C4-2B (cell line): ENCODE results near the gene OAS1.

Experiments
- H3K27ac ChIP-seq: fragments of 450-650 bp; 2 replicates; pipeline ENCODE4 v1.5.1; 2017
- CTCF ChIP-seq: fragments of 450-650 bp; conservative IDR thresholded peaks from 2 replicates; pipeline ENCODE4 v1.5.1; 2017; ENCODE audit warnings: mild to moderate bottlenecking
- ZFX ChIP-seq: fragments of 450-650 bp; IDR thresholded peaks from 2 replicates; pipeline ENCODE4 v1.6.1; 2017

OAS1 gene

GRCh38 chr12:112928978-112929377 lies 22.2 kb downstream of the OAS1 start:
- no peak for TF ChIP-seq CTCF
- TF ChIP-seq ZFX = no peak

GRCh38 chr12:112929715-112930114 lies 23.0 kb downstream of the OAS1 start:
- TF ChIP-seq CTCF (no peak), ZFX (no peak)
- no peak overlapping the region for H3K27ac ChIP-seq

More at GRCh38 chr12:112928978-112929377, 22.2 kb downstream of the OAS1 start:
- H3K27ac ChIP-seq = no peak overlapping the region

GRCh38 chr12:112930350-112930749 lies 23.6 kb downstream of the OAS1 start:
- TF ChIP-seq ZFX (no peak), CTCF (no peak)
- no peak overlapping the region for H3K27ac ChIP-seq

GRCh38 chr12:112932485-112933128 lies 25.8 kb downstream of the OAS1 start:
- TF ChIP-seq CTCF (no peak), ZFX (no peak)
- peak overlapping the region; percentile 26 for H3K27ac ChIP-seq

- H3K27ac ChIP-seq = no peak overlapping the region; the same call in 1 of the 2 replicates
- no peak for TF ChIP-seq CTCF
- TF ChIP-seq ZFX = no peak
These were observed 26.4 kb downstream of the OAS1 start for GRCh38 chr12:112933129-112933505.

GRCh38 chr12:112936264-112936663 lies 29.5 kb downstream of the OAS1 start:
- H3K27ac ChIP-seq = no peak overlapping the region
- TF ChIP-seq CTCF (no peak), ZFX (no peak)

GRCh38 chr12:112936927-112937326 lies 30.2 kb downstream of the OAS1 start:
- H3K27ac ChIP-seq = no peak overlapping the region
- TF ChIP-seq CTCF (no peak), ZFX (no peak)
